Nephron (organoid): ENCODE measurements around the gene LRRFIP2.
"Not testable (repeated sequence)": the region's sequence is repeated elsewhere in the genome, so short reads cannot be mapped to it uniquely, and the experiment has no call there.

ENCODE experiments used
- H3K27ac Mint-ChIP-seq, 3 experiments: 2 replicates each; pipeline ENCODE4 v1.8.0; 2020; ENCODE audit warnings: mixed read lengths in 3 of 3, mild to moderate bottlenecking in 2 of 3, moderate library complexity in 1 of 3
- H3K27me3 Mint-ChIP-seq: 2 replicates; pipeline ENCODE4 v1.8.0; 2021; ENCODE audit warnings: low read depth, mild to moderate bottlenecking, moderate library complexity, mixed read lengths
- H3K36me3 Mint-ChIP-seq: 2 replicates; pipeline ENCODE4 v1.8.0; 2020; ENCODE audit warnings: low read depth, mixed read lengths
- H3K4me1 Mint-ChIP-seq: 2 replicates; pipeline ENCODE4 v1.8.0; 2020; ENCODE audit warnings: mixed read lengths
- H3K4me3 Mint-ChIP-seq, 3 experiments: 2 replicates each; pipeline ENCODE4 v1.8.0; 2020; ENCODE audit warnings: mild to moderate bottlenecking in 3 of 3, mixed read lengths in 3 of 3, moderate library complexity in 2 of 3
- H3K9me3 Mint-ChIP-seq: 2 replicates; pipeline ENCODE4 v1.8.0; 2020; ENCODE audit warnings: mixed read lengths
- TF ChIP-seq, protein P1 (sequence below), 3 experiments: fragments of 200-600 bp; sonication (generic); IDR thresholded peaks; one replicate each; pipeline ENCODE4 v1.5.0; 2021; ENCODE audit warnings: antibody characterized with exemption in 3 of 3; ENCODE audit not compliant: unreplicated experiment in 3 of 3

LRRFIP2 gene

DNA sequence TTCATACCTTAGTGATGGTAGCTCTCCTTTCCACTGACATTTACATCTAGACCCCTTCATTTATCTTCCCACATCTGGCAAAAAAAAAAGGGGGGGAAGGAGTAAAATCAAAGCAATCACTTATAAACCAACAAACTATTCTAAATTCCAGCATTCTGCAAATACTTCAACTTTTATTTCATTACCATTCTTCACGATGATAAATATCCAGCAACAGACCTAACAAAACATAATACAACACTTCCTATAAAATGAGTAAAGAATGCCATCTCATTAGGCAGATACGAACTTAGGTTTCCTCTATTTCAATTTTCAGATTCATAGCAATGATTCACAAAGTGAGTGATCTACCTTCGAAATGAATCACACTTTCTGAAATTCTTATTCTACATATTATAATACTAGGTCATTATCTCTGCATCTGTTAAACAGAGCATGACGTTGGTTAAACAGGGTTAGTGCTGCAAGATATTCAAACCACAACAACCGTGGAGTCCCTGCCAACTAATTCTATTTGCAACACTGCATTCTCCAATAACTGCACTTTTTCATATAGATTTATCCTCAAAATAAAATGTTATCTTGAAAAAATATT, at the start of gene LRRFIP2:
Gene LRRFIP2, minus strand, starts transcription at position 51 of the 595 bp plus-strand sequence. CDS start 25,599 bp downstream, outside the sequence.
- Mint-ChIP-seq H3K9me3 (no peaks in the 10 kb centered on the region), H3K27me3 (no peaks in the 10 kb centered on the region), H3K27ac (peak within 1 kb of the TSS; percentile 87 to 97 (median 92)), H3K4me1 (peaks cover 36% of the 10 kb centered on the region), H3K4me3 (peak within 1 kb of the TSS; percentile 95 to 97 (median 96)), H3K36me3 (peaks cover 19% of the 10 kb centered on the region)
- TF ChIP-seq, protein P1, sequence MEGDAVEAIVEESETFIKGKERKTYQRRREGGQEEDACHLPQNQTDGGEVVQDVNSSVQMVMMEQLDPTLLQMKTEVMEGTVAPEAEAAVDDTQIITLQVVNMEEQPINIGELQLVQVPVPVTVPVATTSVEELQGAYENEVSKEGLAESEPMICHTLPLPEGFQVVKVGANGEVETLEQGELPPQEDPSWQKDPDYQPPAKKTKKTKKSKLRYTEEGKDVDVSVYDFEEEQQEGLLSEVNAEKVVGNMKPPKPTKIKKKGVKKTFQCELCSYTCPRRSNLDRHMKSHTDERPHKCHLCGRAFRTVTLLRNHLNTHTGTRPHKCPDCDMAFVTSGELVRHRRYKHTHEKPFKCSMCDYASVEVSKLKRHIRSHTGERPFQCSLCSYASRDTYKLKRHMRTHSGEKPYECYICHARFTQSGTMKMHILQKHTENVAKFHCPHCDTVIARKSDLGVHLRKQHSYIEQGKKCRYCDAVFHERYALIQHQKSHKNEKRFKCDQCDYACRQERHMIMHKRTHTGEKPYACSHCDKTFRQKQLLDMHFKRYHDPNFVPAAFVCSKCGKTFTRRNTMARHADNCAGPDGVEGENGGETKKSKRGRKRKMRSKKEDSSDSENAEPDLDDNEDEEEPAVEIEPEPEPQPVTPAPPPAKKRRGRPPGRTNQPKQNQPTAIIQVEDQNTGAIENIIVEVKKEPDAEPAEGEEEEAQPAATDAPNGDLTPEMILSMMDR (IDR thresholded peaks at IDR 0.05; ENCODE audit: unreplicated experiment in 3 of 3), result no peak

GRCh38 chr3:37223576-37223975, 49.2 kb upstream of the LRRFIP2 start:
- TF ChIP-seq, protein P1 (IDR thresholded peaks at IDR 0.05; ENCODE audit: unreplicated experiment in 3 of 3), result no peak
- peaks cover 14% of the 10 kb centered on the region for H3K27me3 Mint-ChIP-seq

GRCh38 chr3:37223141-37223558, 48.8 kb upstream of the LRRFIP2 start:
- H3K4me3 Mint-ChIP-seq, result no peak overlapping the region
- TF ChIP-seq, protein P1 (IDR thresholded peaks at IDR 0.05; ENCODE audit: unreplicated experiment in 3 of 3), result no peak
- H3K27me3 Mint-ChIP-seq, result peaks cover 13% of the 10 kb centered on the region
- peaks cover 3% of the 10 kb centered on the region for H3K4me1 Mint-ChIP-seq
- no peaks in the 10 kb centered on the region for H3K9me3 Mint-ChIP-seq
- peak overlapping the region in 1 of 3 experiments; percentile 50 for H3K27ac Mint-ChIP-seq
- H3K36me3 Mint-ChIP-seq, result no peaks in the 10 kb centered on the region

More at GRCh38 chr3:37223576-37223975, 49.2 kb upstream of the LRRFIP2 start:
- no peaks in the 10 kb centered on the region for H3K9me3 Mint-ChIP-seq
- no peaks in the 10 kb centered on the region for H3K36me3 Mint-ChIP-seq
- H3K27ac Mint-ChIP-seq, result no peak overlapping the region
- H3K4me1 Mint-ChIP-seq, result peaks cover 3% of the 10 kb centered on the region
- H3K4me3 Mint-ChIP-seq, result no peak overlapping the region

GRCh38 chr3:37222542-37222941, 48.2 kb upstream of the LRRFIP2 start:
- H3K4me1 Mint-ChIP-seq, H3K27me3 Mint-ChIP-seq, H3K36me3 Mint-ChIP-seq: not testable (repeated sequence)

GRCh38 chr3:37221407-37221806, 47.0 kb upstream of the LRRFIP2 start:
- Mint-ChIP-seq H3K27ac (no peak overlapping the region), H3K36me3 (no peaks in the 10 kb centered on the region), H3K27me3 (peaks cover 4% of the 10 kb centered on the region), H3K4me1 (peaks cover 3% of the 10 kb centered on the region), H3K4me3 (no peak overlapping the region), H3K9me3 (no peaks in the 10 kb centered on the region)
- TF ChIP-seq, protein P1 (IDR thresholded peaks at IDR 0.05; ENCODE audit: unreplicated experiment in 3 of 3), result no peak

More at GRCh38 chr3:37222542-37222941, 48.2 kb upstream of the LRRFIP2 start:
- H3K9me3 Mint-ChIP-seq, H3K4me3 Mint-ChIP-seq: not testable (repeated sequence)
- peak overlapping the region in 1 of 3 experiments; percentile 50 for H3K27ac Mint-ChIP-seq

- no peak overlapping the region for H3K4me3 Mint-ChIP-seq
- H3K27ac Mint-ChIP-seq, result no peak overlapping the region
- TF ChIP-seq, protein P1 (IDR thresholded peaks at IDR 0.05; ENCODE audit: unreplicated experiment in 3 of 3), result no peak
- peaks cover 3% of the 10 kb centered on the region for H3K4me1 Mint-ChIP-seq
- no peaks in the 10 kb centered on the region for H3K36me3 Mint-ChIP-seq
- no peaks in the 10 kb centered on the region for H3K9me3 Mint-ChIP-seq
- H3K27me3 Mint-ChIP-seq, result peaks cover 3% of the 10 kb centered on the region
Measured at GRCh38 chr3:37219266-37219665, 44.9 kb upstream of the LRRFIP2 start.
